ENCODE measurements around the gene GNPDA1.
A peak's percentile ranks its signal among the peaks of the same experiment; 100 is the strongest.
"Not testable (repeated sequence)": the region's sequence is repeated elsewhere in the genome, so short reads cannot be mapped to it uniquely, and the experiment has no call there.

Gene GNPDA1

GRCh38 chr5:142012792-142013388, at the start of gene GNPDA1:
Gene GNPDA1 (minus strand): TSS chr5:142013027. CDS start chr5:142012035, 992 bp downstream.
- no peak for DNase-seq (ENCODE audit: extremely low read depth, low read depth)
- no peak; the same call in 1 of the 2 replicates for TF ChIP-seq CTCF (IDR thresholded peaks at IDR 0.05; ENCODE audit: low read depth, low read length)

DNA sequence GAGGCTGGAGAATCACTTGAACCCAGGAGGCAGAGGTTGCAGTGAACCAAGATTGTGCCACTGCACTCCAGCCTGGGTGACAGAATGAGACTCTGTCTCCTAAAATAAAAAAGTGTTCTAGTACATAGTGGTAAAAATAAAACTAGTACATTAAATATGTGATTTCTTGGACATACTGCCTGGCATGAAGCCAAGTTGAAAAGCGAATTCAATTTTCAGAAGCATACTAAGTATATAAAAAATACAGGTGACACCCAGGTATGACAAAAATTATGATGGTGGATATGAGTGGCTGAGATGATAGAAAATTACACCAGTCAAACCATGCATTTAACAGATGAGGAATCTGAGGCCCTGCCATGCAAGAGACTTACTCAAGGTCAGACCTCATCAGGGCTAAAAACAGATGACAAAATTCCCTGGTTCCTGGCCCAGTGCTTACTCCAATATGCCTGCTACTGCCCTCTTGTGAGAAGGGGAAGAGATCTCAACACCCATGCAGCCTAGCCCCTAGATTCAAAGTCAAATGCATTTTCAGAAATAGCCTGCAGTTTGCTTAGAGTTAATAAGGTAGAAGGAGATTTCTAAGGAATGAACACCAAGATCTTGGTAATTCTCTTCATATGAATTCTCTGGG, 46.6 kb upstream of the GNPDA1 start:
- peak; percentile 43 for DNase-seq (ENCODE audit: extremely low read depth, low read depth)

DNA sequence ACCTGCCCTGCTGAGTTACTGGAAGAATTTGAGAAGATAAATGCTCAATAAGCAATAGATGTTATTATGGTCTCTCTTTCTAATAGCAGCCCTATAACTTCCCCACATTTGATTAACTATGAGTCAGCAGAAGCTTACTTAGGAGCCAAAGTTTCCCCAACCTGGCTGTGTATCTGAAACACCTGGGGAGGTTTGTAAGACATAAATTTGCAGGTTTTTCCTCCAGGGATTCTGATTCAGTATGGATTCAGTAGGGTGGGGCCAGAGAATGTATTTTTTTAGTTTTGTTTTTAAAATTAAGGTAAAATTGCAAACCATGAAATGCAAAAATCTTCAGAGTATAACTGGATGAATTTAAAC, 44.9 kb upstream of the GNPDA1 start:
- TF ChIP-seq CTCF (IDR thresholded peaks at IDR 0.05; ENCODE audit: low read depth, low read length), result no peak
- no peak for DNase-seq (ENCODE audit: extremely low read depth, low read depth)

More for the DNA sequence above, 46.6 kb upstream of the GNPDA1 start:
- peak; percentile 30 for TF ChIP-seq CTCF (IDR thresholded peaks at IDR 0.05; ENCODE audit: low read depth, low read length)

- DNase-seq (ENCODE audit: extremely low read depth, low read depth), result no peak
- TF ChIP-seq CTCF (IDR thresholded peaks at IDR 0.05; ENCODE audit: low read depth, low read length), result no peak
Observed at GRCh38 chr5:142056816-142057696, 44.2 kb upstream of the GNPDA1 start.

GRCh38 chr5:142055301-142055700, 42.5 kb upstream of the GNPDA1 start:
- DNase-seq (ENCODE audit: extremely low read depth, low read depth), result no peak
- TF ChIP-seq CTCF (IDR thresholded peaks at IDR 0.05; ENCODE audit: low read depth, low read length), result no peak

DNA sequence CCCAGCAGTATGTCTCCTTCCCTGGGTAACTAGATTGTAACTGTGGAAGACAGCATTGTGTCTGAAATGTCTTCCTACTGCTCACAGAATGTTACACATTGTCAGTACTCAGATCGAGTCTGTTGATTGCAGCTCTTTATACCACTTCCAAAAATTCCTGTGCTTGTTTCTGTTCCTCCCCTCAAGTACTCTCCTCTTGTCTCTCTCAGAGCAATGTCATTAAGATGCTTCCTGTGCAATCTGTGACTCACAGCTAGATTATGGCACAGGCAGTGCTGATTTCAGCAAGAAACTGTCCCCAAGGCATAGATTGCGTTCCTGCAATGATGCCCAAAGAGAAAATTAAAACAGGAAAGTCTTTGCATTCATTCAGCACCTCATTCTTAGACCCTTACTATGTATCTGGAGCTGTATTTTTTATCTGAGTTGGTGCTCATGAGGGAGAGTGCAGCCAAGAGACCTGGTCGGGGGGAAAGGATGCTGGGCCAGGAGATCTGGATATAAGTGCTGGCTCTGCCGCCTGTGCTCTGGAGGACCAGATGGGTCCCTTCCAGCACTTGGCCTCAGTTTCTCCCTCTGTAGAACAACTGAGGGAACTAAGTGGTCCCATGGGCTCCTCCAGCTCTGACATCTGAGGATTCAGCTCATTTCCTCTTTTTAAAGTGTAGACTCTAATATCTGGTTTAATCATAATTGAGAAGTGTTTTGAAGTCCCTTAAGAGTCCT, 40.8 kb upstream of the GNPDA1 start:
- DNase-seq (ENCODE audit: extremely low read depth, low read depth), result no peak
- TF ChIP-seq CTCF (IDR thresholded peaks at IDR 0.05; ENCODE audit: low read depth, low read length), result no peak

DNA sequence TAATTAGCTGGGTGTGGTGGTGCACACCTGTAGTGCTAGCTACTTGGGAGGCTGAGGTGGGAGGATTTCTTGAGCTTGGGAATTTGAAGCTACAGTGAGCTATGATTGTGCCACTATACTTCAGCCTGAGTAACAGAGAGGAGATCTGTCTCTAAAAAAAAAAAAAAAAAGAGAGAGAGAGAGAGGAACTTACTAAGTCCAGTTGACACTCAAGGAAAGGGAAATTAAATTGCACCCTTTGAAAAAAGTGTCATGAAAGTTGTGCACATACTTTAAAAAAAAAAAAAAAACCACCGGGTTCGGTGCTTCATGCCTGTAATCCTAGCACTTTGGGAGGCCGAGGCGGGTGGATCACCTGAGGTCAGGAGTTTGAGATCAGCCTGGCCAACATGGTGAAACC, 39.2 kb upstream of the GNPDA1 start:
- not testable (repeated sequence) for DNase-seq (ENCODE audit: extremely low read depth, low read depth)

Measured in AG09319 (cell line).